DLD1 (cell line): ENCODE data around the gene ZNF593OS.

Experiments used
- in situ Hi-C: cut with HindIII; loops from 2 replicates; pipeline ENCODE4 v1.10.0; 2017; ENCODE audit warnings: low sequenced_read_pairs

The ZNF593OS gene

GRCh38 chr1:26129778-26130177 lies 41.9 kb downstream of the ZNF593OS start:
- in situ Hi-C loops: no loop called here

- in situ Hi-C loops: no loop called here
Observed at GRCh38 chr1:26127235-26128163, 44.1 kb downstream of the ZNF593OS start.

GRCh38 chr1:26126321-26127084 lies 45.1 kb downstream of the ZNF593OS start:
- in situ Hi-C loops: no loop called here

GRCh38 chr1:26125946-26126320 lies 45.7 kb downstream of the ZNF593OS start:
- in situ Hi-C loops: no loop called here

- in situ Hi-C loops: no loop called here
Observed at GRCh38 chr1:26125382-26125781, 46.2 kb downstream of the ZNF593OS start.

GRCh38 chr1:26124418-26125331 lies 47.0 kb downstream of the ZNF593OS start:
- in situ Hi-C loops: no loop called here

GRCh38 chr1:26122988-26123973 lies 48.4 kb downstream of the ZNF593OS start:
- in situ Hi-C loops: no loop called here

- in situ Hi-C loops: no loop called here
Observed at GRCh38 chr1:26121854-26122773, 49.5 kb downstream of the ZNF593OS start.

- in situ Hi-C loops: no loop called here
Observed at GRCh38 chr1:26119892-26120608, 51.6 kb downstream of the ZNF593OS start.
